Measurements from ENCODE around the gene CERS6. TPM values are rescaled to one million over a fixed set of nuclear protein-coding genes. Genes with fewer than 3 reads are reported as not detected.

Gene CERS6
- polyA plus RNA-seq, 1 donor (not counting 4 experiments of a cell fraction or from before 2014, with no cell fraction given), result 19.5 TPM

- Histone ChIP-seq H3K4me1 (ENCODE audit: control insufficient read depth, extremely low read depth, insufficient read depth, low read length) (peaks cover 83% of the 10 kb centered on the region), H2AFZ (ENCODE audit: control insufficient read depth, low read length) (no peak overlapping the region), H3K9ac (ENCODE audit: control insufficient read depth, extremely low read depth, insufficient read depth, low read length) (peak overlapping the region; percentile 56), H3K36me3 (ENCODE audit: control insufficient read depth in 2 of 2, extremely low read depth in 1 of 2, insufficient read depth in 2 of 2, low read length in 2 of 2) (no peaks in the 10 kb centered on the region), H4K20me1 (ENCODE audit: control insufficient read depth, extremely low read depth, insufficient read depth, low read length) (no peaks in the 10 kb centered on the region), H3K4me2 (ENCODE audit: control insufficient read depth, extremely low read depth, insufficient read depth, low read depth, low read length) (peak overlapping the region; percentile 70), H3K9me1 (ENCODE audit: control insufficient read depth, extremely low read depth, insufficient read depth, low read length) (peaks cover under 1% of the 10 kb centered on the region), H3K79me2 (ENCODE audit: control insufficient read depth, insufficient read depth, low read length) (peaks cover 77% of the 10 kb centered on the region), H3K27ac (ENCODE audit: control insufficient read depth, insufficient read depth, low read length) (peak overlapping the region; percentile 84), H3K27me3 (ENCODE audit: control insufficient read depth, extremely low read depth, insufficient read depth, low read length) (no peaks in the 10 kb centered on the region), H3K4me3 (ENCODE audit: control insufficient read depth in 2 of 3, extremely low read depth in 1 of 3, insufficient read depth in 2 of 3, low read depth in 1 of 3, low read length in 3 of 3) (peak overlapping the region in 2 of 3 experiments; percentile 18 to 30), H3K9me3 (ENCODE audit: control insufficient read depth, low read depth, low read length) (no peaks in the 10 kb centered on the region)
- peak; percentile 89 for DNase-seq (ENCODE audit: low read depth, low spot score)
- TF ChIP-seq EZH2 (IDR thresholded peaks at IDR 0.05; ENCODE audit: low read length), result no peak
- TF ChIP-seq, protein P1, sequence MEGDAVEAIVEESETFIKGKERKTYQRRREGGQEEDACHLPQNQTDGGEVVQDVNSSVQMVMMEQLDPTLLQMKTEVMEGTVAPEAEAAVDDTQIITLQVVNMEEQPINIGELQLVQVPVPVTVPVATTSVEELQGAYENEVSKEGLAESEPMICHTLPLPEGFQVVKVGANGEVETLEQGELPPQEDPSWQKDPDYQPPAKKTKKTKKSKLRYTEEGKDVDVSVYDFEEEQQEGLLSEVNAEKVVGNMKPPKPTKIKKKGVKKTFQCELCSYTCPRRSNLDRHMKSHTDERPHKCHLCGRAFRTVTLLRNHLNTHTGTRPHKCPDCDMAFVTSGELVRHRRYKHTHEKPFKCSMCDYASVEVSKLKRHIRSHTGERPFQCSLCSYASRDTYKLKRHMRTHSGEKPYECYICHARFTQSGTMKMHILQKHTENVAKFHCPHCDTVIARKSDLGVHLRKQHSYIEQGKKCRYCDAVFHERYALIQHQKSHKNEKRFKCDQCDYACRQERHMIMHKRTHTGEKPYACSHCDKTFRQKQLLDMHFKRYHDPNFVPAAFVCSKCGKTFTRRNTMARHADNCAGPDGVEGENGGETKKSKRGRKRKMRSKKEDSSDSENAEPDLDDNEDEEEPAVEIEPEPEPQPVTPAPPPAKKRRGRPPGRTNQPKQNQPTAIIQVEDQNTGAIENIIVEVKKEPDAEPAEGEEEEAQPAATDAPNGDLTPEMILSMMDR (optimal IDR thresholded peaks at IDR 0.05 in 1 of 3, IDR thresholded peaks at IDR 0.05 in 1 of 3, conservative IDR thresholded peaks at IDR 0.05 in 1 of 3; ENCODE audit: extremely low read depth in 1 of 3, insufficient read depth in 2 of 3, low read length in 3 of 3), result no peak
- dilution Hi-C loops (cut with MboI; ENCODE audit: extremely low pct_ligation_motif_present, low sequenced_read_pairs), result no loop called here
- FAIRE-seq, result peak; percentile 94
These were observed 68.9 kb downstream of the CERS6 start for GRCh38 chr2:168525020-168525419.

DNA sequence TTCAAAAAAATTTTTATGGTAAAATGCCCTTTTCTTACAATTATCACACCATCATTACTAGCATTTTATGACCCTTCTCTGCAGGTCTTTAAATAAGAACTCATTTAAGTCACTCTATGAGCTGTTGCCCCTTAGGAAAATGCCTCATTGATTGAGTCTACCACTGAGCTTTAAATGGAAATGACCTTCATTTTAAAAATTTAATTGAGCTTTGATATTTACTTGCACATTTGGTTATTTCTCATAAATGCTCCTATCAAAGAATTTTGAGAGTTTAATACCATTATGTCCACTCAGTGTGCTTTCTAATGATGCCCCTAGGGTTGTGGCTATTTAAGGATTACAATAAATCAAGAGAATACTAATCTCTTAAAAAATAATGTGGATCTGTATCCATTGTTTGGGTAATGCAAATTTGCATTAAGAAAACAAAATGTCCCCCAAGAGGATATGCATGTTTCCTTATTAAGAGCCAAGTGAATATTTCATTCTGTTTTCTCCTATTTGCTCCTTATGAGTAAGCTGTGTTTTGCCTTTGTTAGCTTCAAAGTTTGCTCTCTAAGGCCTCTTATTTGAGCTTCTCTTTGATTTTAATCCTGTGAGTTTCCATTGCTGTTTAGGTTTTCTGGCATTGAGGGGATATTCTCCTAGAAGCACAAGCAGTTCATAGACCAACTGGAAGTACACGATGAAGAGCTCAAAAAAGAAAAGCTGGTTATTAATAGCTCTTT lies 69.8 kb downstream of the CERS6 start:
- H3K27me3 ChIP-seq (ENCODE audit: control insufficient read depth, extremely low read depth, insufficient read depth, low read length), result no peaks in the 10 kb centered on the region
- H3K79me2 ChIP-seq (ENCODE audit: control insufficient read depth, insufficient read depth, low read length), result peaks cover 78% of the 10 kb centered on the region
- TF ChIP-seq, protein P1 (optimal IDR thresholded peaks at IDR 0.05 in 1 of 3, IDR thresholded peaks at IDR 0.05 in 1 of 3, conservative IDR thresholded peaks at IDR 0.05 in 1 of 3; ENCODE audit: extremely low read depth in 1 of 3, insufficient read depth in 2 of 3, low read length in 3 of 3), result no peak
- TF ChIP-seq EZH2 (IDR thresholded peaks at IDR 0.05; ENCODE audit: low read length), result no peak
- no peak overlapping the region for H2AFZ ChIP-seq (ENCODE audit: control insufficient read depth, low read length)
- H3K4me2 ChIP-seq (ENCODE audit: control insufficient read depth, extremely low read depth, insufficient read depth, low read depth, low read length), result peak overlapping the region; percentile 70
- dilution Hi-C loops (cut with MboI; ENCODE audit: extremely low pct_ligation_motif_present, low sequenced_read_pairs), result no loop called here
- H3K4me3 ChIP-seq (ENCODE audit: control insufficient read depth in 2 of 3, extremely low read depth in 1 of 3, insufficient read depth in 2 of 3, low read depth in 1 of 3, low read length in 3 of 3), result no peak overlapping the region
- H3K9me1 ChIP-seq (ENCODE audit: control insufficient read depth, extremely low read depth, insufficient read depth, low read length), result peaks cover 2% of the 10 kb centered on the region
- peak overlapping the region; percentile 36 for H3K9ac ChIP-seq (ENCODE audit: control insufficient read depth, extremely low read depth, insufficient read depth, low read length)
- H3K27ac ChIP-seq (ENCODE audit: control insufficient read depth, insufficient read depth, low read length), result peak overlapping the region; percentile 84
- no peak for FAIRE-seq
- no peak for DNase-seq (ENCODE audit: low read depth, low spot score)
- no peaks in the 10 kb centered on the region for H3K9me3 ChIP-seq (ENCODE audit: control insufficient read depth, low read depth, low read length)
- no peaks in the 10 kb centered on the region for H3K36me3 ChIP-seq (ENCODE audit: control insufficient read depth in 2 of 2, extremely low read depth in 1 of 2, insufficient read depth in 2 of 2, low read length in 2 of 2)
- H4K20me1 ChIP-seq (ENCODE audit: control insufficient read depth, extremely low read depth, insufficient read depth, low read length), result no peaks in the 10 kb centered on the region
- peaks cover 81% of the 10 kb centered on the region for H3K4me1 ChIP-seq (ENCODE audit: control insufficient read depth, extremely low read depth, insufficient read depth, low read length)
